Sigmoid colon (tissue), 7 donors: Measurements from ENCODE around the gene EXT2. TPM values are rescaled to one million over a fixed set of nuclear protein-coding genes. Genes with fewer than 3 reads are reported as not detected.
A peak's percentile ranks its signal among the peaks of the same experiment; 100 is the strongest.

ENCODE experiments used
- DNase-seq: peaks from one replicate; pipeline ENCODE4 v3.0.0-alpha.2; 2019
- H3K27ac ChIP-seq, 4 donors: fragments of 200-600 bp; sonication (generic); one replicate each; pipeline ENCODE4 v1.5.1; 2016 to 2019; ENCODE audit warnings: mild to moderate bottlenecking in 1 of 4
- H3K27me3 ChIP-seq, 3 donors: fragments of 200-600 bp; sonication (generic); one replicate each; pipeline ENCODE4 v1.5.1; 2019; ENCODE audit warnings: mild to moderate bottlenecking in 1 of 3
- H3K36me3 ChIP-seq, 4 donors: fragments of 200-600 bp; sonication (generic); one replicate each; pipeline ENCODE4 v1.5.1; 2016 to 2019
- H3K4me1 ChIP-seq, 4 donors: fragments of 200-600 bp; sonication (generic); one replicate each; pipeline ENCODE4 v1.5.1; 2017 to 2019
- H3K4me3 ChIP-seq, 4 donors: fragments of 200-600 bp; sonication (generic); one replicate each; pipeline ENCODE4 v1.5.1; 2017 to 2019; ENCODE audit warnings: mild to moderate bottlenecking in 2 of 4, moderate library complexity in 1 of 4
- H3K9me3 ChIP-seq, 4 donors: fragments of 200-600 bp in 3 of 4; sonication (generic) in 3 of 4; one replicate each; pipeline versions ENCODE4 v1.5.1 to v1.6.1; 2013 to 2019
- EP300 ChIP-seq, 4 donors: sonication (generic); formaldehyde crosslinking; IDR thresholded peaks; one replicate each; pipeline ENCODE4 v1.6.1; 2017; ENCODE audit warnings: antibody characterized with exemption in 4 of 4
- POLR2A ChIP-seq, 2 donors: fragments of 450-650 bp; IDR thresholded peaks; one replicate each; pipeline ENCODE4 v1.6.1; 2016; ENCODE audit warnings: antibody characterized with exemption in 2 of 2, mild to moderate bottlenecking in 2 of 2, moderate library complexity in 2 of 2
- POLR2AphosphoS5 ChIP-seq, 4 donors: sonication (generic); formaldehyde crosslinking; IDR thresholded peaks; one replicate each; pipeline ENCODE4 v1.6.1; 2017; ENCODE audit warnings: antibody characterized with exemption in 4 of 4
- WGBS, 2 donors: extraction: QIAGEN DNeasy Blood & Tissue Kit; methylation state at CpG; one replicate each; pipeline ENCODE4 v1.1.7; 2013; 5-methylcytosine and 5-hydroxymethylcytosine counted together
- intact Hi-C: fragments of 100-400 bp; cut with DNase I; formaldehyde crosslinking; loops from one replicate; pipeline ENCODE4 v1.15.1; 2023
- polyA plus RNA-seq, 3 donors: library from polyadenylated mRNA; stranded (reverse); fragments of 200-250 nt; gene quantifications; one replicate each; pipeline ENCODE4 v1.2.3, GENCODE V29; 2013
- total RNA-seq, 4 donors: library from RNA; depleted of rRNA; stranded (reverse); fragments of >200 nt; gene quantifications; one replicate each; pipeline ENCODE4 v1.1.0, GENCODE V29; 2016
- TF ChIP-seq, protein P1 (sequence below), 4 experiments: fragments of 450-650 bp in 3 of 4; fragments of 200-600 bp in 1 of 4; IDR thresholded peaks; one replicate each; pipeline ENCODE4 v1.5.1; 2016 to 2019; ENCODE audit warnings: antibody characterized with exemption in 4 of 4, mild to moderate bottlenecking in 3 of 4, moderate library complexity in 2 of 4
- donor health status: healthy with polysubstance abuse.
- donor health status: Bipolar disorder and iron deficiency.
- donor health status: healthy.

Gene EXT2
- total and polyA plus RNA-seq, 7 donors = 6.6 to 68.1 (median 46.3) TPM

DNA sequence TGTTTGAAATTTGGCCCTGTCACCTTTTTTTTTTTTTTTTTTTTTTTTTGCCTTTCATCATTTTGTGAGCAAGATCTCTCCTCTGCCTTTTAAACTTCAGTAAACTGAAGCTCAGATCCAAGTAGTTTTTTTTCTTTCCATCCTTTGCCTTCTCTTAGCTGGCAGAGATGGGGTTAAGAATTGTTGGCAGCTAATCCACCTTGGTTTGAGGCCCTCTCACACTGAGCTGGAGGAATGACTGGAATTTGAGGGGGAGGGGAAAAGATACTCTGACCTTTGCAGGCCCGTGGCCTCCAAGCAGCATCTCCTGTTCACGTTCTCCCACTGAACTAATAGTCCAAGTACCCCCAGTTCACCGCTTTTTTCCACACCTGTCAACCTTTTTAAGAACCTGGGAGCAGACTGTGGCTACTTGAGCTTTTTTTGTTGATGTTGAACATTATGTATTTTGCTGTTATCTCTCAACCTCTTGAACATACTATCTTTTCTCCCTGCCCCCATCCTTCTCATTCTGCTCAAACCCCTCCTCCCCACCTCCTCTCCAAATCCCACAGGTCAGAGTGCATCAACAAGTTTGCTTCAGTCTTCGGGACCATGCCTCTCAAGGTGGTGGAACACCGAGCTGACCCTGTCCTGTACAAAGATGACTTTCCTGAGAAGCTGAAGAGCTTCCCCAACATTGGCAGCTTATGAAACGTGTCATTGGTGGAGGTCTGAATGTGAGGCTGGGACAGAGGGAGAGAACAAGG lies 148.3 kb downstream of the EXT2 start:
- 86 to 92% methylated on average over 6 of the region's 6 CpGs for WGBS, 2 donors
- Histone ChIP-seq H3K4me1 (peaks cover 0 to 25% (median 16%) of the 10 kb centered on the region in 4 donors), H3K27me3 (no peaks in the 10 kb centered on the region), H3K9me3 (no peaks in the 10 kb centered on the region), H3K36me3 (peaks cover 0 to 10% (median 0%) of the 10 kb centered on the region in 4 donors), H3K4me3 (no peak overlapping the region), H3K27ac (no peak overlapping the region)
- intact Hi-C loops = no loop called here
- TF ChIP-seq POLR2AphosphoS5 (IDR thresholded peaks at IDR 0.05) (no peak), POLR2A (IDR thresholded peaks at IDR 0.05) (no peak), EP300 (IDR thresholded peaks at IDR 0.05) (no peak)
- TF ChIP-seq, protein P1, sequence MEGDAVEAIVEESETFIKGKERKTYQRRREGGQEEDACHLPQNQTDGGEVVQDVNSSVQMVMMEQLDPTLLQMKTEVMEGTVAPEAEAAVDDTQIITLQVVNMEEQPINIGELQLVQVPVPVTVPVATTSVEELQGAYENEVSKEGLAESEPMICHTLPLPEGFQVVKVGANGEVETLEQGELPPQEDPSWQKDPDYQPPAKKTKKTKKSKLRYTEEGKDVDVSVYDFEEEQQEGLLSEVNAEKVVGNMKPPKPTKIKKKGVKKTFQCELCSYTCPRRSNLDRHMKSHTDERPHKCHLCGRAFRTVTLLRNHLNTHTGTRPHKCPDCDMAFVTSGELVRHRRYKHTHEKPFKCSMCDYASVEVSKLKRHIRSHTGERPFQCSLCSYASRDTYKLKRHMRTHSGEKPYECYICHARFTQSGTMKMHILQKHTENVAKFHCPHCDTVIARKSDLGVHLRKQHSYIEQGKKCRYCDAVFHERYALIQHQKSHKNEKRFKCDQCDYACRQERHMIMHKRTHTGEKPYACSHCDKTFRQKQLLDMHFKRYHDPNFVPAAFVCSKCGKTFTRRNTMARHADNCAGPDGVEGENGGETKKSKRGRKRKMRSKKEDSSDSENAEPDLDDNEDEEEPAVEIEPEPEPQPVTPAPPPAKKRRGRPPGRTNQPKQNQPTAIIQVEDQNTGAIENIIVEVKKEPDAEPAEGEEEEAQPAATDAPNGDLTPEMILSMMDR (IDR thresholded peaks at IDR 0.05) = no peak
- DNase-seq = no peak

DNA sequence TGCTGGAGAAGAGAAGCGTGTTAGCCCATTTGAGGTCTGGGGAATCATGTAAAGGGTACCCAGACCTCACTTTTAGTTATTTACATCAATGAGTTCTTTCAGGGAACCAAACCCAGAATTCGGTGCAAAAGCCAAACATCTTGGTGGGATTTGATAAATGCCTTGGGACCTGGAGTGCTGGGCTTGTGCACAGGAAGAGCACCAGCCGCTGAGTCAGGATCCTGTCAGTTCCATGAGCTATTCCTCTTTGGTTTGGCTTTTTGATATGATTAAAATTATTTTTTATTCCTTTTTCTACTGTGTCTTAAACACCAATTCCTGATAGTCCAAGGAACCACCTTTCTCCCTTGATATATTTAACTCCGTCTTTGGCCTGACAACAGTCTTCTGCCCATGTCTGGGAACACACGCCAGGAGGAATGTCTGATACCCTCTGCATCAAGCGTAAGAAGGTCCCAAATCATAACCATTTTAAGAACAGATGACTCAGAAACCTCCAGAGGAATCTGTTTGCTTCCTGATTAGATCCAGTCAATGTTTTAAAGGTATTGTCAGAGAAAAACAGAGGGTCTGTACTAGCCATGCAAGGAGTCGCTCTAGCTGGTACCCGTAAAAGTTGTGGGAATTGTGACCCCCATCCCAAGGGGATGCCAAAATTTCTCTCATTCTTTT lies 149.3 kb downstream of the EXT2 start:
- Histone ChIP-seq H3K27ac (no peak overlapping the region), H3K4me1 (peaks cover 0 to 25% (median 16%) of the 10 kb centered on the region in 4 donors), H3K36me3 (peaks cover 0 to 10% (median 0%) of the 10 kb centered on the region in 4 donors), H3K27me3 (no peaks in the 10 kb centered on the region), H3K4me3 (no peak overlapping the region), H3K9me3 (no peaks in the 10 kb centered on the region)
- WGBS, 2 donors = 93 to 98% methylated on average over 8 of the region's 8 CpGs
- intact Hi-C loops = no loop called here
- TF ChIP-seq EP300 (IDR thresholded peaks at IDR 0.05) = no peak
- no peak for TF ChIP-seq POLR2AphosphoS5 (IDR thresholded peaks at IDR 0.05)
- TF ChIP-seq, protein P1 (IDR thresholded peaks at IDR 0.05) = no peak
- no peak for TF ChIP-seq POLR2A (IDR thresholded peaks at IDR 0.05)
- peak; percentile 20 for DNase-seq

DNA sequence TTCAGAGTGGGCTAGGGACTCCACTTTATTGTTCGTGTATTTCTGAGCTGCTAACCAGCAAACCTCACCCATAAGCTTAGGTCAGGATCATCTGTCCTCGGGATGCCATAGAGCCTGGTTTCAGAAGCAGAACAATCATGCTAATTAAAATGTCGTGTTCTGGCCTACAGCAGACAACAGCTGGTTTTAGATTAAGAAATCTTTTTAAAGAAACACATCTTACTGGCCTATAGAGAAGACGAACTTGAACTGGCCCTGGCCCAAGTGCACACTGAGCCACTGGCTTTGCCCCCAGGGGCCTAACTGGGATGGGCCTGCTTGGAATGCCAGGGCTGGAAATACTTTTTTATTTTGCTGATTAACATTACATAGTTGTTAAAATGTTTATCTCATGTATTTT lies 151.2 kb downstream of the EXT2 start:
- no peak overlapping the region for H3K27ac ChIP-seq
- 78 to 87% methylated on average over 4 of the region's 4 CpGs for WGBS, 2 donors
- no peak for TF ChIP-seq POLR2AphosphoS5 (IDR thresholded peaks at IDR 0.05)
- TF ChIP-seq, protein P1 (IDR thresholded peaks at IDR 0.05) = no peak
- no peak for TF ChIP-seq EP300 (IDR thresholded peaks at IDR 0.05)
- no peak for TF ChIP-seq POLR2A (IDR thresholded peaks at IDR 0.05)
- H3K36me3 ChIP-seq = peaks cover 0 to 10% (median 0%) of the 10 kb centered on the region in 4 donors
- DNase-seq = no peak
- H3K27me3 ChIP-seq = no peaks in the 10 kb centered on the region
- no peak overlapping the region for H3K4me3 ChIP-seq
- H3K4me1 ChIP-seq = peaks cover 0 to 25% (median 16%) of the 10 kb centered on the region in 4 donors
- H3K9me3 ChIP-seq = no peaks in the 10 kb centered on the region
- intact Hi-C loops = no loop called here

DNA sequence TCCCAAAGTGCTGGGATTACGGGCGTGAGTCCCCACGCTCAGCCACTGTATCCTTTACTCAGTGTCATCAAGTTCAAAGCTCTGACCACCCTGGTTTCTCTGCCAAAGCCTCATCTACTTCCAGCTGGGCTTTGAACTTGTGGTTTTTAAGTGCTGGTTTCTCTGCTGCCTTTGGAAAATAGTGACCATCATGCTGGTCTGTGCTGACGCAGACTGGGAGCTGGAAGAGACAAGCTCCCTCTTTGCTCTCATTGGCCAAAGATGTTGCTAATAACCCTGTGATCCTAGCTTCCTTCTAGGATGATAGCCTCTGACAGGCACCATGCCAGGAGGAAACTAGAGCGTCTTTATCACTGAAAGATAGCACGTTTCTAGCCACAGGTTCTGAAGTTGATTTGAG lies 152.0 kb downstream of the EXT2 start:
- no peak overlapping the region for H3K4me3 ChIP-seq
- intact Hi-C loops = no loop called here
- DNase-seq = no peak
- no peak overlapping the region for H3K27ac ChIP-seq
- WGBS, 2 donors = 71 to 77% methylated on average over 6 of the region's 6 CpGs
- peaks cover 0 to 4% (median 0%) of the 10 kb centered on the region in 4 donors for H3K9me3 ChIP-seq
- H3K27me3 ChIP-seq = no peaks in the 10 kb centered on the region
- peaks cover 0 to 10% (median 0%) of the 10 kb centered on the region in 4 donors for H3K36me3 ChIP-seq
- H3K4me1 ChIP-seq = peaks cover 0 to 25% (median 16%) of the 10 kb centered on the region in 4 donors
- TF ChIP-seq POLR2A (IDR thresholded peaks at IDR 0.05) (no peak), POLR2AphosphoS5 (IDR thresholded peaks at IDR 0.05) (no peak), EP300 (IDR thresholded peaks at IDR 0.05) (no peak)
- TF ChIP-seq, protein P1 (IDR thresholded peaks at IDR 0.05) = no peak
